AML-193 (cell line): Measurements from ENCODE around the gene ATP8A2.
A peak's percentile ranks its signal among the peaks of the same experiment; 100 is the strongest.
"Not testable (repeated sequence)": the region's sequence is repeated elsewhere in the genome, so short reads cannot be mapped to it uniquely, and the experiment has no call there.

Experiments used
- DNase-seq, 2 experiments: peaks; one replicate each; lab custom pipeline; 2025; lab: John Stamatoyannopoulos, UW

Gene ATP8A2

DNA sequence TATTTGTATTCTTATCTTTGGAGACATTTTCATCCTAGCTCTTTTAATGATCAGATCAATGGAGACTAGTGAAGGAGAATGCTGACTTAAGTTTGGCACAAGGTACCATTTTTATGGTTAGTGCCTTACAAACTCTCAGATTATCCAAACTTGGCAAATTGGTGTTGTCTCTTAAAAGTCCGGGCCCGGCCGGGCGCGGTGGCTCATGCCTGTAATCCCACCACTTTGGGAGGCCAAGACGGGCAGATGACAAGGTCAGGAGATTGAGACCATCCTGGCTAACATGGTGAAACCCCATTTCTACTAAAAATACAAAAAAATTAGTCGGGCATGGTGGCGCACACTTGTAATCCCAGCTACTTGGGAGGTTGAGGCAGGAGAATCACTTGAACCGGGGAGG, 177.2 kb downstream of the ATP8A2 start:
- not testable (repeated sequence) for DNase-seq

DNA sequence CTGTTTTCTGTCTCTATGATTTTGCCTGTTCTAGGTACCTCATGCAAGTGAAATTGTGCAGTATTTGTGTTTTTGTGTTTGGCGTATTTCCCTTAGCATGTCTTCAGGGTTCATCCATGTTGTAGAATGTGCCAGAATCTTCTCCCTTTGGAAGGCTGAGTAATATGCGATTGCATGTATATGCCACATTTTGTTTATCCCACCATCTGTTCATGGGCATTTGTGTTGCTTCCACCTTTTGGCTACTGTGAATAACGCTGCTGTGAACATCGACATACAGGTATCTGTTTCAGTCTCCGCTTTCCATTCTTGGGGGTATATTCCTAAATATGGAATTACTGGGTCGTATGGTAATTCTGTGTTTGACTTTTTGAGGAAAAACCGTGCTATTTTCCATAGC, 190.0 kb downstream of the ATP8A2 start:
- DNase-seq: no peak

DNA sequence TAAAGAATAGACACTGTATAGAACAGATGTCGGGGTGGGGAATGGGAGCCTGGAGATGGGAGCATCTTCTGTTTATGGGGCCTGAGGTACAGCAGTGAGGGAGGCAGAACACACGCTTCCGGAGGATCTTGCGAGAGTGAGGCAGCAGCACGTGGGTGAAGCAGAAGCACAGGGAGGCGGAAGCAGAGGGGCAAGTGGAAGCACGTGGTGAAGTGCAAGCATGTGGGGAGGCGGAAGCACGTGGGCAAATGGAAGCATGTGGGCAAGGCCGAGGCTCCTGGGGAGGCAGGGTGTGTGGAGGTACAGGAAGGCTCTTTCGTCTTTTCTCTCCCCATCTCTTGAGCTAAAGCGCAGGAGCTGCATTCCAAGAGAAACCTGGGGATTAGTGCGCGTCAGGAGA, 198.4 kb downstream of the ATP8A2 start:
- DNase-seq: no peak

DNA sequence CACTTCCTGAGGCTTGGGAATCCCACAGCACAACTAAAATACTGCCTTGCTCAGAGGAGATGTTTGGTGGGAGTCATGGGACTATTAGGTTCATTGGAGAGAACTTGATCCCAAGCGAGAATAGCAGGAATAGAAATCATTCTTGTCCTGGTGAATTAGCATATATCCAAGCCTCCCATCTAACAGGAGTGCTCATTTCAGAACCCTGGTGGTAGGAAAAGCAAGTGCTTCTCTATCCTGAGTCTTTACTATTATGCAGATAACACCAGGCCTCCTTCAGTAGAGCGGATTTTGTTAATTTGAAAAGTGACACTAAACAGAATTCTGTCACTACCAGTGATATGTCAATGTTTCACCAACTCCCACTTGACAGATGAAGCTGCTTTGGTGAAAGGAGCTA, 199.5 kb downstream of the ATP8A2 start:
- no peak for DNase-seq

DNA sequence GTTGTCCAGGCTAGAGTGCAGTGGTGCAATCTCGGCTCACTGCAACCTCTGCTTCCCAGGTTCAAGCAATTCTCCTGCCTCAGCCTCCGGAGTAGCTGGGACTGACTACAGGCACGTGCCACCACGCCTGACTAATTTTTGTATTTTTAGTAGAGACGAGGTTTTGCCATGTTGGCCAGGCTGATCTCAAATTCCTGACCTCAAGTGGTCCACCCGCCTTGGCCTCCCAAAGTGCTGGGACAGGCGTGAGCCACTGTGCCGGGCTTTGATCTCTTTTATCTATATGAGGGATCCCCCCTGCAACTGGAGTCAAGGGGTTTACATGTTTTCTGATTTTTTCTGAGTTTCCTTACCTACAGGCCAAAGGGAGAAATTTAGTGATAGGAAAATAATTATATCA, 200.4 kb downstream of the ATP8A2 start:
- DNase-seq: not testable (repeated sequence)

DNA sequence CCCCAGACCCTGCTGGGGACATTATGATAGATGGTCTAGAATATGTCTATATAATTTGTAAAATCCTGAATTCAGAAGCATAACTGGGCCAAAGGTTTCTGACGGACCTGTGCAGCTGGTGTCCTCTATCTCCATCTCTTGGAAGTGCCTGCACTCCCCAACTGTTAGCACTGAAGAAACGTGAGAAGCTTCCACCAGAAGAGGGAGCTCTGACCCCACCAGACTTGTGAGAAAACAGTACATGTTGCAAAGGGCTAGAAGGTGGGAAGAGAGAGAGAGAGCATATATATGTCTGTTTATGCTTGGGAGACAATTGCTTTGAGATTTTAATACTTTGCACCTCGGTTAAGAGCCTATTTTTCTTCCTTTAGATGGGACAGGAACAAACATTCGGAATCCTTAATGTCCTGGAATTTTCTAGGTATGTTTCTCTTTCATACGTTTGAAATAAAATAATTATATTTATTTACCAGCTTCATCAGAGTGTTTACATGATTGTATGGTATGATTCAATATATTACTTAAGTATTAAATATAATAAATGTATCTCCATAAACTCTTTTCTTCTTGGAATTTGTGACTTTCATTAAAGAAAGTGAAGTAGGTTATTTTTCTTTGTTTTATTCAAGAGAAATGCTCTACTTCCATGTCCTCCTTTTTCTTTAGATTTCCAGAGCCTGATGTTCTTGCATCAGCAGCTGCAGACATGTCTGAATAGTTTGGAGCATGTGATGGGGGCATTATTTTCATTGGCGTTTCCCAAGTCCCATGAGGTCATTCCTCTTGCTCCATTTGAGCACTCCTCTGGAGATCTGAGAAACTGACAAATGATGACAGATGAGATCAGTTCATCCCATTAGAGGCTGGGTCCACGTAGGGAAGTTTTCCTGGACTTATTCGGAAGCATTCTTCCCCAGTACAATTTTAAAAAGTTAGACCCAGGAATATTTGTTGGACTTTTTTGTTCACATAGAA, 202.9 kb downstream of the ATP8A2 start:
- peak; percentile 75 to 77 for DNase-seq

DNA sequence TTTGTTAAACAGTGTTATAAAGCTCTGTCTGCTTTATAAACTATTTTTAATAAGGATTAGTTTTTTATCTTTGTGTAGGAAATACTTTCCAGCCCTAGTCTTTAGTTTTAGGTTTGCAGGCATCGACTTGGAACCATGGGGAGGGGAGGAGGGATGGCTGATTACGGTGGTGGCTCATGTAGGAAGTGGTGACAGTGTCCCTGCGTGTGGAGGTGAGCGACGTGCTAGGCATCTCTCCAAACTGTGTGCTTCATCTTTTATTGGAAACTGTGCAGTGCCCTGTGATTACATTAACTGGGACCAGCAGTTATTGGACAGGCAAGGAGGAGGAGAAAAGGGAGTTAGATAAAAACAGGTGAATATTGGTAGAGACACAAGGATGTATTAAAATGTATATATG, 203.8 kb downstream of the ATP8A2 start:
- DNase-seq: no peak

DNA sequence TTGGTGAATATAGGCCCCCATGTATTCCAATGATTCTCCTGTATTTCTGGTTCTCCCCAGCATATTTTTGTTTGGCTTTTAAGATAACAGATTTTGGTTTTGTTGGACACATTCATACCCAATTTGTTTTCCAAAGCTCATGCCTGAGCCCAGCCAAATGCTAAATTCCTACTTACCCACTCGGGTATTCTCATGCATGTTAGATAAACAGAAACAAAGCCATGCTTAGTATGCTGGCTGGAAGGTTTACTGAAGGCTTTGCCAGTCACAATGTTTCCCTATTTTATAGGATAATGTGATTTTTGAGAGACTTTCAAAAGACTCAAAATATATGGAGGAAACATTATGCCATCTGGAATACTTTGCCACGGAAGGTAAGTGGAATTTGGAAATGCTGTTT, 206.8 kb downstream of the ATP8A2 start:
- DNase-seq: no peak

DNA sequence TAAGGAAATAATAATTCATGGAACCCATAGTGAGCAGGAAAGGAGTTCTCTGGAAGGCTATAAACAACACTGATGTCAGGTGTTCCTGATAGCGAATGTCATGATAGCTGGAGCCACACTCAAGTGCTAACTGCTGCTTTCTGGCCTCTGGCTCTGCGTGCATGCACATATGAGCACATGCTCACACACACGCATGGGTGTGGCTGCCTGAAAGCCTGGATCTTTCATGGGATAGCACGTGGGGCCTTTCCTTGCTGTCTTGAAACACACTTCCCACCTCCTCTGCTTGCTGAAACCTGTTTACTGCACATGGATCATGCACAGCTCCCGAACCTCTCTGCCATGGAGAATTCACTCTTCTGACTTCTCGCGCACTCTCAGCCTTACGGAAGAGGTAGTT, 207.4 kb downstream of the ATP8A2 start:
- DNase-seq: no peak

DNA sequence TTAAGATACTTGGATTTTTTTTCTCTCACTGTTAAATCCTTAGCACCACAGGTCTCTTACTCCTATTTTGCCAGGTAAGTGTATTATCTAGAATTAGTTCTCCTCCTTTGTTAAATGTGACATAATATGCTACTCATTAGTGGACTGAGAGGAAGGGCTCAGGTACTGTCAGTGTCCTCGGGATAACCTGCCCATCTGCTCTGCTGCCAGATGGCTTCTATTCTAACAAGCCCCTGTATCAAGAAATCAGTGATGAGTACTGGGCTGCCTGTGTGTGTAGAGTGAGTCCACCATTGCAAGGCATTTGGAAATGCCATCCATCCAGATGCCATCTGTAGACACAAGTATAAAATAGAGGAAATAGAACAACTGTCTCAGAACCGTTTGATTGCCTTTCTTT, 209.6 kb downstream of the ATP8A2 start:
- no peak for DNase-seq

DNA sequence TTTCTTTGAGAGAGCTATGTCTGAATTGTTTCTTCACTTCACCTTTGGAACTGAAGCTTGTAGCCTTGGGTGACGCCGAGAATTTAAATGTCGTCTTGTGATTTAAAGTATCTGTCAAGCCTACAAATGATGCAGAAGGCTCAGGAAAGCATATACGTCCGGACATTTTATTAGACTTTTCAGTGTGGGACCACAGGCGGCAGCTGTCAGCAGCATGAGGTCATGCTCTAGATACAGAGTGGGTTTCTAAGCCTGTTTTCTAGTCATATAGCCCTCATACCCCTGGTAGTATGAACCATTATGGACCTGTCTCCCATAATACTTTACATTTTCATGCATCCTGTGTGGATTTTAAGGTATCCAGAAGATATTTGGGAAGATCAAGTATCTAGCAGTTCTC, 212.3 kb downstream of the ATP8A2 start:
- no peak for DNase-seq

DNA sequence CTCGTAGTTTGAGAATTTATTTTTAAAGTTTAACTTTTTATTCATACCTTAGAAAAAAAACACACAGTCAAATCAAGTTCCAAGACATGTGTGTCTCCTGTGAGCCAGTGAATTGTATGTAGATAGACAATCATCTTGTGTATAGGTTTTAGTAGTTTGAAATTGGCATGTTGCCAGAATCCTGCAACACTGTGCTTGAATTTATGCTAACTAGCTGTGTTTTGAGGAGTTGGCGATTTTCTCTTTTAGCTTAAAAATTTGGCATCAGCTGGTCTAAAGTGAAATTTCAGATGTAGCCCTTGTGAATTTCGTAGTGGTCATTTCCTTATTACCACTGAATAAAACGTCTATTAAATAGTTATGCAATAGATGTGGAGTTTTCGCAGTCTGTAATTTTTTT, 213.2 kb downstream of the ATP8A2 start:
- DNase-seq: no peak

DNA sequence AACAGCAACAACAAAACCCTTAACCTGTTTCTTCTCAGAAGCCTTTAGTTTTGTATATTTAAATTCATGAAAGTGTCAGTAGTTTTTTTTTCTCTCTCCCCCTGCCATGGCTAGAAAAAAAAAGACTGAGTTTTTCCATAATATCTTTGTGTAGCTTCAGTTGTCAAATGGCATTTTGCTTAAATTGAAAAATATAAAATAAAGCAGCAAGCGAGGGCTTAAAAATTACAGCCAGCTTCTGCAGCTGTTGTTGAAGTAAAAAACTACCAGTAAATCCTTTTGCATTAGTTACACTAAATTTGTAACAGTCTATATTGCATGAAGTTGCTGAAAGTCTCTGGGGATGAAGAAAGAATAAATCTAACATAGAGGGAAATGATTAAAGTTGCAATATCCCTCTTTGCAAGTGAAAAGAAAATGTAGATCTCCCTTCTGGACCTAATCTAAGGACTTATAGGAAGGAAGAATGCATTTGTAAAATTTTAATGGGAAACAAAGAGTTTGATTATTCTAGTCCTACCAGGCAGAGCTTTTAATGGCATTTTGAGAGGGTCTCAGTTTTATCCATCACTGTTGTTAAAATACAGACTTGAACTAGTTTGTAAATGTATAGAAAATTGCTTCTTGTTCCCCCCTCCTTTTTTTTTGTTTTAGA, 215.7 kb downstream of the ATP8A2 start:
- no peak for DNase-seq

DNA sequence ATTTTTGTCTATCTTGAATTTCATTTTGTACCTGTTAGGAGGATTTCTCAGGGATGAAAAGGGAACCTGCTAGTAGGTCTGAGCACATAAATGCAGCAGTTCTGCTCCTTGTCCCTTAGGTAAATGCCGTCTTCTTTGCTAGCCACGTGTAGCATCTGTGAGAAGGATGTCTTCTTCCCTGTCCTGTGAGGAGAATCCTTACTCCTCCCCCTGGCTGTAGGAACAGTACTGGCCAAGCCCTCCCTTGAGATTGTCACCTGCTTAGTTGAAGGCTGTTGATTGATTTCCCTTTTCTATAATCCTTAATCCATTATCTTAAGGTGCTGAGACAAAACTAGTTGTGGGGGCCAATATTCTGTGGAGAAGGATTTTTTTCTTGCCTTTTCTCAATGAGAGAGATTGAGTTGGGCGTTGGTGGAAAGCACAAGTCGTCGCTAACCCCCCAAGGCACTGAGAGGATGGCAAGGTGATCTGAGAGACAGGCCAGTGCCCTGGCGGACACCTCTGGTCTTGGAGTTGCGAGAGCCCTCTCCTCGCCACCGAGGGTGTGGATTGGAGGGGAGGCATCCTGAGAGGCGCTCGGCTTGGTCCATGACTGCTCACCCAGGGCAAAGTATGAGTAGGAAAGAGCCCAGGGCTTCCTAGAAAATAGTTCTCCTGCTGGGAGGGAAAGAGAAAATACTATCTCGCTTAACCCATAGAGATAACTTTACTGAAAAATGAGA, 216.7 kb downstream of the ATP8A2 start:
- no peak for DNase-seq

DNA sequence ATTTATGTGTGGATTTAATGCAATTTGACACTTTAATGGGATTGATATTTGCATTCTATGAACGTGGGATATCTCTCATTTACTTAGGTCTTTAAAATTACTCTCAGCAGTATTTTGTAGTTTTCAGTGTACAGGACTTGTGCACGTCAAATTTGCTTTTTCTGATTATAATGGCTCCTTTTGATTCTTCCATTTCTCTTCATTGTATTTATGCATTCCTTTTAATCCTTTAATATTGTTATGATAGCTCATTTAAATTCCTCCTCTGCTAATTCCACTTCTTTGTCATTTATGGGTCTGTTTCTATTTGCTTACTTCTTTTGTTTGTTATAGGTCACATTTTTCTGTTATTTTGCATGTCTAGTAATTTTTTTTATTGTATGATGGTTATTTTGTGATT, 226.6 kb downstream of the ATP8A2 start:
- no peak for DNase-seq

DNA sequence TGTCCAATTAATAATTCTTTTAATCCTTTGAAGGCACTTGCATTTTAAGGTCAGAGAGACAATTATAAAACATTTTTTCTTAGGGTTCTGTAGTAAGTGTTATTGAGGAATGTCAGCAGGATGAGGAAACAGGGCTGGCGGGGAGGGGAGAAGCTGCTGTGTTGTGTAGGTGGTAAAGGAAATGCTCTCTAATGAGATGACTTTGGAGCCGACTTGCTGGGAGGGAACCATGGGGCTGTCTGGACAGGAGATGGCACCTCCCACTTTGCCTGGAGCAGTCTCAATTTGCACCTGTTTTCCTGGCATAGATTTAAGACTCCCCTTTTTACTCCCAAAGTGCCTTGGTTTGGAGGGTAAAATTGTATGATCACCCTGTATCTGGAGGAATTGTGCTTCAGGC, 230.4 kb downstream of the ATP8A2 start:
- DNase-seq: no peak

DNA sequence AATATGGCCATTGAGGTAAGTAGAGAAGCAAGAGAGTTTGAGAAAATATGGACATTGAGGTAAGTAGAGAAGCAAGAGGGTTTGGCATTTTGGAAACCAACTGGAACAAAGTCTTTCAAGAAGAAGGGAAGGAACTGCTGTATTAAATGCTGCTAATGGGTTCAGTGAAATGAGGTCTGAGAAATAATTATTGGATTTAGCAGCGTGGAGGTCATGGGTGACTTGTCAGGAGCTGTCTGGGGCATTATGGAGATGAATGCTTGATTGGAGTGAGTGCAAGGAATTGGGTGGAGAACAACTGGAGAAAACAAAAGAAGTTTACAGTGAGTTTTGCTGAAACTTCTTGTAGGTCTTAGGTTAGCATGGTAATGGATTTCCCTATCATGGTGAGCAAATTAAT, 232.3 kb downstream of the ATP8A2 start:
- DNase-seq: no peak

DNA sequence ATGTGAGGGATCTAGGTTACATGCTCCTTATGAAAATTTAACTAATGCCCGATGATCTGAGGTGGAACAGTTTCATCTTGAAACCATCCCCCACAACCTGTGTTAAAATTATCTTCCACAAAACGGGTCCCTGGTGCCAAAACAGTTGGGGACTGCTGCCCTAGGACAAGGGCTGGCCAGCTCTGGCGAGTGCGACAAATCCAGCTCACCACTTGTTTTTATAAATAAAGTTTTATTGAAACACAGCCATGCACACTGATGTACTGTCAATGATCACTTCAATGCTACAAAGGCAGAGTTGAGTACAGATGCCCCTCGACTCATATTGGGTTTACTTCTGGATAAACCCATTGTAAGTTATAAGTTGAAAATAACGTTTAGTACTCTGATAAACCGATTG, 235.3 kb downstream of the ATP8A2 start:
- no peak for DNase-seq

DNA sequence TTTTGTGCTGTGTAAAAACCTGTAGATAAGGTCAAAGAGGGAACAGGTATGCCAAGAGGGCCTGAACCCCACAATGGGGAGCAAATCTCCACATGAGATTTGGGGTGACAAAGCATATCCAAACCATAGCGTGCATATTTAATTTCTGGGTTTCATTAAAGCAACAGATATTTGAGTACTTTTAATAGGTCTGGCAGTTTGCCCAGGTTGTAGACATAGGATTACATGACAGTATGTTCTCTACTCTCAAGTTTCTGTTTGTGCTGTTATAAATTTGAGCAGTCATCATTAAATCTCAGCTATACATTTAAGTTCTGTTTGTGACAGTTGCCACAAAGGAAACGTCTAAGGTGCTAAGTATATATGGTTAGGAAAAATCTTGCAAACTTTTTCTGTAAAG, 236.4 kb downstream of the ATP8A2 start:
- DNase-seq: no peak

DNA sequence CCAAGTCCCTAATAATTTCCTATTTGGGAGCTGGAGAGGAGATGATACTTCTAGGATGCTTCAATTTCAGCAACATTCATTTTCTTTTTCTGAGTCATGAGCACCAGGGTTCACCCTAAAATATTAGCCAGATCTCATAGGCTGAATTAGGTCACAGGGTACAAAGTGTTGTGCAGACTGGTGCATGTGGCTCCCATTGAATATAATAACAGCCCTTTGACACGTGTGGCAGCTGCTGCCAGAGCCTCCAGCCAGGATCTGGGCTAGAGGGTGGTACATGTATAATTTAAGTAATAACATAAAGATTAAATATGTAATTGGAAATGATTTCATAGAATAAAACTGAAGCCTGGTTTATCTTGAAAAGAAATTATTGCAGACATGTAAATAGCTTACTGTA, 244.9 kb downstream of the ATP8A2 start:
- DNase-seq: no peak

DNA sequence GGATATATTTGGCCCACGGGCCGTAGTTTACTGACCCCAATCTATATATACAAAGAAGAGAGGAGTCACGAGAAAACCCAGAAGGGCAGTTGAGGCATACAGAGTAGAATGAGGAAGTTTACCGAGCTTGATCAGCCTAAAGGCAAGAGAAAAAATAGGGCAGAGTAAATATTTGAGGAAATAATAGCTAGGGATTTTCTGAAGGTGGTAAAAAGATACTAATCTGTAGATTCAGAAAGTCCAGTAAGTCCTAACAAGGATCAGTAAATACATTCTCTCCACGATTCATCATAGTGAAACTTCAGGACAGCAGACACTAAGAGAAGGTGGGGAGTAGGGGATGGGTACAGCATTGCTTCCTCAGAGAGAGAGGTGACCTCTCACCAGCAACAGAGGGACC, 248.1 kb downstream of the ATP8A2 start:
- DNase-seq: no peak

DNA sequence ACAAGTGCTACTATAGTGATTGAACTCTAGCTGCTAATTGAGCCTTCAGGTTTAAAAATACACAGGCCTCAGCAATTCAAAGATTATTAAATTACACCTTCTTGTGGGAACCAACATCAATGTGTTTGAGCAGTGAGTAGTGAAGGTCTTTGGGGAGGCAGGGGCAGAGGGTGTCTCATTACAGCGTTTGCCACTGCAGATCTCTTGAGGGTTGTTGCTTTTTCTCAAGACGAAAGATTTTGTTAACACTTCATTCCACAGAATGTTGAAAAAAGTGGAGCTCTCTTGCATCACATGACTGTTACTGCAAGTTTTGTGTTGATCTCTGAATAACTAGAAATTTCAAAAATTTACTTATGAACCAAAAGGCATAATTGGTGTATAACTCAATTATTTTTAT, 253.6 kb downstream of the ATP8A2 start:
- DNase-seq: no peak
